ENCODE results near the gene AKTIP.

DNA sequence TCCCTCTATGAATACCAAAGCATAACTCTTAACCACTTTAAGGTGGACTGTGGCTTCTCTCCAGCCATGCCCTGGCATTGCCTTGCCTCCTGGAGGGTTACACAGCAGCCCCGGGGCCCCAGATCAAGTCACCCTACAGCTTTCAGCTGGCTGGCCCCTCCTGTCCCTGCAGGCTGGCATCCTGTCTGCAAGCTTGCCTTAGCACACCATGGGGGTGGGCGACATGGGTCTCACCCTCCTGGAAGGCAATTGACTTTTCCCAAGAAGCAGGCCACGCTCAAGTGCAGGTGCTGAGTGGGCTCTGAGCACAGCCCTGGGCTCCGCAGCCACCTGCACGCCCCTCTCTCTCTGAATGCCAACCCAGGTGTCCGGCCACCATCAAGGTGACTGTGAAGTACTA lies 25.8 kb upstream of the AKTIP start:
- TF ChIP-seq, protein P1, sequence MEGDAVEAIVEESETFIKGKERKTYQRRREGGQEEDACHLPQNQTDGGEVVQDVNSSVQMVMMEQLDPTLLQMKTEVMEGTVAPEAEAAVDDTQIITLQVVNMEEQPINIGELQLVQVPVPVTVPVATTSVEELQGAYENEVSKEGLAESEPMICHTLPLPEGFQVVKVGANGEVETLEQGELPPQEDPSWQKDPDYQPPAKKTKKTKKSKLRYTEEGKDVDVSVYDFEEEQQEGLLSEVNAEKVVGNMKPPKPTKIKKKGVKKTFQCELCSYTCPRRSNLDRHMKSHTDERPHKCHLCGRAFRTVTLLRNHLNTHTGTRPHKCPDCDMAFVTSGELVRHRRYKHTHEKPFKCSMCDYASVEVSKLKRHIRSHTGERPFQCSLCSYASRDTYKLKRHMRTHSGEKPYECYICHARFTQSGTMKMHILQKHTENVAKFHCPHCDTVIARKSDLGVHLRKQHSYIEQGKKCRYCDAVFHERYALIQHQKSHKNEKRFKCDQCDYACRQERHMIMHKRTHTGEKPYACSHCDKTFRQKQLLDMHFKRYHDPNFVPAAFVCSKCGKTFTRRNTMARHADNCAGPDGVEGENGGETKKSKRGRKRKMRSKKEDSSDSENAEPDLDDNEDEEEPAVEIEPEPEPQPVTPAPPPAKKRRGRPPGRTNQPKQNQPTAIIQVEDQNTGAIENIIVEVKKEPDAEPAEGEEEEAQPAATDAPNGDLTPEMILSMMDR (IDR thresholded peaks at IDR 0.05) = no peak
- no peak for TF ChIP-seq POLR2A (IDR thresholded peaks at IDR 0.05)
